ENCODE results near the gene NPR1.
"Not testable (repeated sequence)": the region's sequence is repeated elsewhere in the genome, so short reads cannot be mapped to it uniquely, and the experiment has no call there.

NPR1 gene

DNA sequence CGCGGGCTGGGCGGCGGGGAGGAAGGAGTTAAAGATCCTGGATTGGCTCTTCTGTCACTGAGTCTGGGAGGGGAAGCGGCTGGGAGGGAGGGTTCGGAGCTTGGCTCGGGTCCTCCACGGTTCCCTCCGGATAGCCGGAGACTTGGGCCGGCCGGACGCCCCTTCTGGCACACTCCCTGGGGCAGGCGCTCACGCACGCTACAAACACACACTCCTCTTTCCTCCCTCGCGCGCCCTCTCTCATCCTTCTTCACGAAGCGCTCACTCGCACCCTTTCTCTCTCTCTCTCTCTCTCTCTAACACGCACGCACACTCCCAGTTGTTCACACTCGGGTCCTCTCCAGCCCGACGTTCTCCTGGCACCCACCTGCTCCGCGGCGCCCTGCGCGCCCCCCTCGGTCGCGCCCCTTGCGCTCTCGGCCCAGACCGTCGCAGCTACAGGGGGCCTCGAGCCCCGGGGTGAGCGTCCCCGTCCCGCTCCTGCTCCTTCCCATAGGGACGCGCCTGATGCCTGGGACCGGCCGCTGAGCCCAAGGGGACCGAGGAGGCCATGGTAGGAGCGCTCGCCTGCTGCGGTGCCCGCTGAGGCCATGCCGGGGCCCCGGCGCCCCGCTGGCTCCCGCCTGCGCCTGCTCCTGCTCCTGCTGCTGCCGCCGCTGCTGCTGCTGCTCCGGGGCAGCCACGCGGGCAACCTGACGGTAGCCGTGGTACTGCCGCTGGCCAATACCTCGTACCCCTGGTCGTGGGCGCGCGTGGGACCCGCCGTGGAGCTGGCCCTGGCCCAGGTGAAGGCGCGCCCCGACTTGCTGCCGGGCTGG lies at the start of gene NPR1:
TSS of gene NPR1 (plus strand) at position 170 of the 818 bp plus-strand sequence. CDS start at position 591, 421 bp downstream.
- peak; percentile 39 for DNase-seq (ENCODE audit: low read depth, low spot score)

DNA sequence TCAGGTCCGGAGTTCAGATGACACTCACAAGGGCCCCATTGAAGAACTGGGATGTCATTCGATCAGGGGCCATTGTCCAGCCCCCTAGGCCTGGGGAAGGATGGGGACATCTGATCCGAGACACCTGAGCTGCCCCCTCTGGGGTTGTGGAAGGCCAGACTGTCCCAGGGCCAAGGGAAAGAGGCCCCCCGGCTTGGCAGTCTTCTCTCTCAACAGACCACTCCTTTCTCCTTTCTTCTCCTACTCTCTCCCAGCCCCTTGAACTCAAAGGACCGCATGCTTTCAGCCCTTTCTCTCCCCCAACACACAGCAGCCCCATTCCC lies 49.2 kb upstream of the NPR1 start:
- no peak for DNase-seq (ENCODE audit: low read depth, low spot score)

GRCh38 chr1:153629971-153630370 lies 48.5 kb upstream of the NPR1 start:
- DNase-seq (ENCODE audit: low read depth, low spot score) = no peak

DNA sequence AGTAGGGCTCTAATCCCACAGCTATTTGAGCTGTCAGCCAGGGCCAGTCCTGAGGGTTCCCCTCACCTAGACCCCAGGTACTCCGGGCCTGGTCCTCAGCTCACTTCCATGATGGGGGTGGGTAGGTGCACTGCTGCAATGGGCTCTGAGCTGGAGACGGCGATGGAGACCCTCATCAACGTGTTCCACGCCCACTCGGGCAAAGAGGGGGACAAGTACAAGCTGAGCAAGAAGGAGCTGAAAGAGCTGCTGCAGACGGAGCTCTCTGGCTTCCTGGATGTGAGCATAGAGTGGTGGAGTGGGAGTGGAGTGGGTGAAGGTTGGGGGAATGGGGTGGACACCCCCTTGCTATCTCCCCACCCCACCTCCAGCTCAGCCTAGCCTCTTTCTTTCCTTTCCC lies 48.1 kb upstream of the NPR1 start:
- no peak for DNase-seq (ENCODE audit: low read depth, low spot score)

- no peak for DNase-seq (ENCODE audit: low read depth, low spot score)
Observed at GRCh38 chr1:153631047-153632022, 47.2 kb upstream of the NPR1 start.

- no peak for DNase-seq (ENCODE audit: low read depth, low spot score)
Observed at GRCh38 chr1:153633161-153633753, 45.2 kb upstream of the NPR1 start.

DNA sequence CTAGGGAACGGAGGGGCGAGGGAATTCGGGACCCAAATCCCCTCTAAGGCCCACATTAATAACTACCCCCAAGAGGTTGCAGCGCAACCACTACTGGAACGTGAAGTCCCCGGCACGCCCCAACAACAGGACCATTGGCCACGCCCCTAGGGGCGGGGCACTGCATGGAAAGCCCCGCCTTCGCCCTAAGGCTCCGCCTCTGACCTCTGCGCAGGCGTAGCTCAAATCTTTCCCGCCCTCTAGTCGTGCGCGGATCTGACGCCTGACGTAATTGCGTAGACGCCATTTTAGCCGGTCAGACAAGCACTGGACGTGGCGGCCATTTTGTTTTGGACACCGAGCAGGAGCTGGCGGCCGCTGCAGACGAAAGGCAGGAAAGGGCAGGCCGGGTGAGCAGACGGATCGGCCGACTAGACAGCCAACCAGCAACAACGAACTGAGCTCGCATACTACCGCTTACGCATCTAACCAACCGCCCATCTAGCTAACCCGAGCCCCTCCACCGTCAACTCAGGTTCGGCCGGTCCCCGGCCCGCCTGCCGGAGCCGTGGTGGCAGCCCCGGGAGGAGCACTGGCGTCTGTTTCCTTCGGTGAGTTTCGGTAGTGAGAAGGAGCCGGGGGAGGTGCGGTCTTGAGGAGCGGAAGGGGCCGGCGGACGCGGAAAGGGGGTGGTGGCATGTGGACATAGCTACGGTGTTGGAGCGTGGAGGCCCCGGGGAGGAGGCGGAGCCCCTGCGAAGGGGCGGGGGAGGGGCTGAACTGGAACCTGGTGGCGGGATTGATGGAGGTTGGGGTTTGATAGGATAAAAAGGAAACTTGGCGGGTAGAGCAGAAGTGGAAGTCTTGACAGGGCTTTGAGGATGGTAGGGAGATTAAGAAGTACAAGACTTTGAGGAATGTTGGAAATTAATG lies 44.5 kb upstream of the NPR1 start, which contains the start of gene CHTOP:
TSS of gene CHTOP (plus strand) at position 313 of the 912 bp plus-strand sequence. CDS start 2,523 bp downstream, outside the sequence.
- DNase-seq (ENCODE audit: low read depth, low spot score) = peak; percentile 99

DNA sequence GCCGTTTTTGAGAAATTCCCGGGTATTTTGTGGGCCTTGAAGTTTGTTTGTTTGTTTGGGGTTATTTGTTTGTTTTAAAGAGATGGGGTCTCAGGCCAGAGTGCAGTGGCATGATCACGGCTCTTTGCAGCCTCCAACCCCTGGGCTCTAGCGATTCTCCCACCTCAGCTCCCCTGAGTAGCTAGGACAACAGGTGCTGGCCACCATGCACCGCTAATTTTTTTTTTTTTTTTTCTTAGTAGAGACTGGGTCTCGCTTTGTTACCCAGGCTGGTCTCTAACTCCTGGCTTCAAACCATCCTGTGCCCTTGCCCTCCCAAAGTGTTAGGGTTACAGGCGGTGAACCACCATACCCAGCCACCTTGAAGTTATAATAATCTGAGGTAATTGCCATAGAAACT lies 42.6 kb upstream of the NPR1 start:
- no peak for DNase-seq (ENCODE audit: low read depth, low spot score)

GRCh38 chr1:153636312-153636711 lies 42.2 kb upstream of the NPR1 start:
- no peak for DNase-seq (ENCODE audit: low read depth, low spot score)

DNA sequence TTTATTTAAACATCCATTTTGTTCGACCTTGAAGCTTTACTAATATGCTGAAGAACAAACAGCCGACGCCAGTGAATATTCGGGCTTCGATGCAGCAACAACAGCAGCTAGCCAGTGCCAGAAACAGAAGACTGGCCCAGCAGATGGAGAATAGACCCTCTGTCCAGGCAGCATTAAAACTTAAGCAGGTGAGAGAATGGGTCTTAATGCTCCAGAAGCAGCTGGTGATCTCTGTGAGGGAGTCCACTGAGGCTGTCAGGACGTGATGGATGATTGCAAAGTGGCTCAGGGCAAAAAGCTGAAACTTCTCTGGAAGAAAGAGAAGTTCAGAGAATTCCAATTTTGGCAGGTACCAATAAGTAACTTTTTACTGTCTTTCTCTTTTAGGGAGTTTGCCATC lies 40.2 kb upstream of the NPR1 start:
- no peak for DNase-seq (ENCODE audit: low read depth, low spot score)

DNA sequence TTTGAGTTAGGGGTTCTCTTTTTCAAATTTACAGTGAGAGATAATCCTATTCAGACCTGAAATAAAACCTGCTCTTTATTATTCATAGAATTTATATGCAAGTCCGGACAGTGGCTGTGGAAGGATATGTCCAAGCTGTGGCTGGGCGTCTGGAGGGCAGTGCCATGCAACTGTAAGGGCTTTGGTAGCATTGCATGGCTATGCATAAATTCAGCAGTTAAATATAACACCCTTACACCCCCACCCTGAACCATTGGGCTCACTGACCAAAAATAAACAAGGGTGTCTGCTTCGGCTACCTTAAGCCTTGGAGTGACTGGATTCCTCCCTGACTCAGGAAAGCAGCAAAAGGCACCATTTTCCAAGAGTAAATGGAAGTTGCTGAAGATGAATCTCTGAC lies 39.2 kb upstream of the NPR1 start:
- no peak for DNase-seq (ENCODE audit: low read depth, low spot score)

DNA sequence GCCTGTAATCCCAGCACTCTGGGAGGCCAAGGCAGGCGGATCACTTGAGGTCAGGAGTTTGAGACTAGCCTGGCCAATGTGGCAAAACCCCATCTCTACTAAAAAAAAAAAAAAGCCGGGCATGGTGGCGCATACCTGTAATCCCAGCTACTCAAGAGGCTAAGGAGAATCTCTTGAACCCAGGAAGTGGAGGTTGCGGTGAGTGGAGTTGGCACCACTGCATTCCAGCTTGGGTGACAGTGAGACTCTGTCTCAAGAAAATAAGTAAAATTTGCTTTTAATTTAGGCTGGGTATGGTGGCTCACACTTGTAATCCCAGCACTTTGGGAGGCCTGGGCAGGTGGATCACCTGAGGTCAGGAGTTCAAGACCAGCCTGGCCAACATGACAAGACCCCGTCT lies 38.3 kb upstream of the NPR1 start:
- not testable (repeated sequence) for DNase-seq (ENCODE audit: low read depth, low spot score)

DNA sequence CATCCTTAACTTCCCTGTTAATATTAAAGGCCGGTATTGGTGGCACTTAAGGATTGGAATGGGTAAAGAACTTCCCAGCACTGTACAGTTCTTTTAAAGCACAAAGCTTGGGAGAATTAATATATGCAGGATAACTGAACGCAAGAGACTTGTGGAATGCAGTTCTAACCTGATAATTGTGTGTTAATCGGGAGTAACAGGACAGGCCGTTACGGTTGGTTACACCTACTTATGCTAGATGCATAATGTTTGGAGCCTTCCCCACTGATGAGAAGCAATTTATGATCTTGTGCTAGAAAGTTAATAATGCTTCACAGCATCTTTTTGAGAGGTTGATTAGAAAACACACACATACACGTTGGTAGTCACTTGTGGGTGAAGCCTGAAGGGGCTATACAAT lies 37.6 kb upstream of the NPR1 start:
- DNase-seq (ENCODE audit: low read depth, low spot score) = no peak

DNA sequence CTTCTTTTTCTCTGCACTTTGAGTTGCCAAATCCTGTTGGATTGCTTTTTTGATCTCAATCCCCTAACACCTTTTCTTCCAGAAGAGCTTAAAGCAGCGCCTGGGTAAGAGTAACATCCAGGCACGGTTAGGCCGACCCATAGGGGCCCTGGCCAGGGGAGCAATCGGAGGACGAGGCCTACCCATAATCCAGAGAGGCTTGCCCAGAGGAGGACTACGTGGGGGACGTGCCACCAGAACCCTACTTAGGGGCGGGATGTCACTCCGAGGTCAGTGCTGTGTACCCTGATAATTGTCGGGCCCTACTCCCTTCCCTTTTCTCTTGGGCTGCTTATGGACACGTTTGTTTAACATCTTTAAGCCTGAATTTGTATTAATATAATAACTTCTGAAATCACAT lies 36.3 kb upstream of the NPR1 start:
- DNase-seq (ENCODE audit: low read depth, low spot score) = no peak

GRCh38 chr1:153643100-153643499 lies 35.4 kb upstream of the NPR1 start:
- DNase-seq (ENCODE audit: low read depth, low spot score) = no peak

DNA sequence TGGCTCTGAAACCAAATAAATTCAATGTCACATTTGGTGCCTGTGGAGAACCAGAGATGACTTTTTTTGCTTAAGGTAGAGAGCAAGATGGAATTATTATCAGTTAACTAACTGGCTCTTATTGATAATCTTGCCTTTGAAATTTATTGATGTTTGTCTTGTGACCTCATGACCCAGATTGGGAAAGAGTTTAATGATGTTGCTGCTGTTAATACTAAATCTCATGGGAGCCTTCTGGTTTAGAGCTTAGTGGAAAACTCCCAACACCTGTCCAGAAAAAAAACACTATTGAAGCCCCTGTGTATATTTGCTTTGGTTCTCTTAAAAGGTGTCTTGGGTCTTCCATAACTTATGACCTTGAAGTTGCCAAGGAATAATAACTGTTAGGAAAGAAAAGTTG lies 34.7 kb upstream of the NPR1 start:
- no peak for DNase-seq (ENCODE audit: low read depth, low spot score)

DNA sequence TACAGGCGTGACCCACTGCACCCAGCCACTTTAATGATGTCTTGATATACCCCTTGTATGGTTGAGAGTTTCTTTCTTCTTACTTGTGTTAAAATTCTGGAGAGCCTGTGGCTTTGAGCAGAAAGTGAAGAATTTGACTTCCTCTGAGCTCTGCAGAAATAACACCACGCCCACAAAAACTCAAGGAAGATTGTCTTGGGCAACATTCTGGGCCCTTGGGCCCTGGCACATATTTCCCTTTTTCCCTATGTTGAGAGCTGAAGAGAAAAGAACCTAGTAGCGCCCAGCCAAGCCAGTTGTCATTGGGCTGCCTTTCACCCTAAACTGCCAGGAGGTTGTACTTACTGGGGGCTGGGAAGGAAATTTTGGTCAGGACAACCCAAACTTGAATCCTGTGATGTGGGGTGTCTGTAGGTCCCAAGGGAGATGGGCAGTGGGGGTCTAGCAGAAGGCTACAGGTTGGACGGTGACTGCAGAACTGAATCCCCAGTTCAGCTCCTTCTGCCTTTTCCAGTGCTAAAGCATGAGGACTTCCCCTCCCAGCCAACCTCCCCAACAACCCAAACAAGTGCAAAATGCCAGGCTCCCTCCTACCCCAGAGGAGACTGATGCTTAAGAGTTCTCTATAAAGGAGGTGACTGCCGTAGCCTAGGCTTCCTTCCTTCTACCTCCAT lies 31.7 kb upstream of the NPR1 start:
- no peak for DNase-seq (ENCODE audit: low read depth, low spot score)

DNA sequence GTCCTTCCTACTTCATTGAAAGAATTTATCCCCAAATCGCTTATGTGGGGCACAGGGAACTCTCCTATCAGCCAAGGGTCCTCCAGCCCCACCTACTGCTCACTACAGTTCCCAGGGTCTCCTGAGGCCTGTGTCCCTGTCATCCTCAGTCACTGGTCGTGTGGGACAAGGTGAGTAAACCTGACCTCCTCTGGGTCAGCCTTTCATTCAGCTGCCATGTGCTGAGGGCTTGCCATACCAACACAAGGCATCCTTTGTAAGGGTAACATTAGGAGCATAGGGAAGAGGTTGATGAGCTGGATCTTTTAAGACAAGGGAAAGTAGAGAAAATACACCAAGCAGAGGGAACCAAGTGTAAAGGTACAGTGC lies 31.2 kb upstream of the NPR1 start:
- no peak for DNase-seq (ENCODE audit: low read depth, low spot score)

DNA sequence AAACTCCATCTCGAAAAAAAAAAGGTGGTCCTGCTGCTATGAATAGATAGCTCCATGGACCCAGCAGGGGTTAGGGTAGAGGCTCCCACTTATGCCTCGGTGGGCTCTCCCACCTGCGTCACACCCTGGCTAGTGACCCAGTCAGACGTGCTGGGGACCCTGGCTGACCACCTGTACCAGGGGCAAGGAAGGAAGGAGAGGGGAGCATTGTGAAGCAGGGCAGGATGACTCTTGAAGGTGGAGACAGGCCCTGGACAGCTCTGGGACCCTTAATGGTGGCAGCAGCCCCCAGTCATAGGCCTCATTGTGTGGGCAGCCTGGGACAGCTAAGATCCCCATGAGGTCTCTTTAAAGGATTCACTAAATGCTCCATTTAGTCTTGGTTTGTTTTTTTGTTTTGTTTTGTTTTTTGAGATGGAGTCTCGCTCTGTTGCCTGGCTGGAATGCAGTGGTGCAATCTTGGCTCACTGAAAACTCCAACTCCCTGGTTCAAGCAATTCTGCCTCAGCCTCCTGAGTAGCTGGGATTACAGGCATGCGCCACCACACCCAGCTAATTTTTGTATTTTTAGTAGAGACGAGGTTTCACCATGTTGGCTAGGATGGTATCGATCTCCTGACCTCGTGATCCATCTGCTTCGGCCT lies 30.4 kb upstream of the NPR1 start:
- no peak for DNase-seq (ENCODE audit: low read depth, low spot score)
